HuH-7 (cell line): Measurements from ENCODE around the gene TET1.
"Not testable (repeated sequence)": the region's sequence is repeated elsewhere in the genome, so short reads cannot be mapped to it uniquely, and the experiment has no call there.

Experiments
- DNase-seq: peaks from one replicate; pipeline ENCODE4 v3.0.0; 2011; ENCODE audit warnings: low spot score

Gene TET1

DNA sequence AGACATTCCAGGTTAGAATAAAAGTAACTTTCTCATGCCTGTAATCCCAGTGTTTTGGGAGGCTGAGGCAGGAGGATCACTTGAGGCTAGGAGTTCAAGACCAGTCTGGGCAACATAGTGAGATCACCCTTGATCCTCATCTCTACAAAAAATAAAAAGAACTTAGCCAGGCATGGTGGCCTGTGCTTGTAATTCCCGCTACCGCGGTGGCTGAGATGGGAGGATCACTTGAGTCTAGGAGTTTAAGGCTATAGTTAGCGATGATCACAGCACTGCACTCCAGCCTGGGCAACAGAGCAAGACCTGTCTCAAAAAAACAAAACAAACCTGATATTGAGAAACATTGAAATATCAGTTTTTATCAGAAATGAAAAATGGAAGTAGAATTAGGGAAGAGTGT lies 4.6 kb downstream of the TET1 start:
- no peak for DNase-seq

DNA sequence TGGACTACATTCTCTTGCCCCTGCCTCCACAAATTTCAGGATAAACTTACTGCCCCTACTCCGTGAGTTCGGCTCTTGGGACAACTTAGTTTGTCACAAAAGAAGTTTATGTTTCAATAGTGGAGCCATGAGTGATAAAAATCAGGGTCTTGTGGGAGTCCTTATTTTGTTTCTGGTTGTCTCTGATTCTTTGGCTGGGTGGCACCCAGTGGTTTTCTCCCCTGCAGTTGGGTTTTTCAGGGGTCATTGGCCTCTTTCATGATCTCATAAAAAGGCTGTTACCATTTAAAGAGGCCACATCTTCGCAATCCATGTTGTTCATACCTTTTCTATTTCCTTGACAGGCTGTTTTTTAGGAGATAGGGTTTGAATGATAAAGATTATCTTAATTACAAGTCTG lies 5.5 kb downstream of the TET1 start:
- no peak for DNase-seq

DNA sequence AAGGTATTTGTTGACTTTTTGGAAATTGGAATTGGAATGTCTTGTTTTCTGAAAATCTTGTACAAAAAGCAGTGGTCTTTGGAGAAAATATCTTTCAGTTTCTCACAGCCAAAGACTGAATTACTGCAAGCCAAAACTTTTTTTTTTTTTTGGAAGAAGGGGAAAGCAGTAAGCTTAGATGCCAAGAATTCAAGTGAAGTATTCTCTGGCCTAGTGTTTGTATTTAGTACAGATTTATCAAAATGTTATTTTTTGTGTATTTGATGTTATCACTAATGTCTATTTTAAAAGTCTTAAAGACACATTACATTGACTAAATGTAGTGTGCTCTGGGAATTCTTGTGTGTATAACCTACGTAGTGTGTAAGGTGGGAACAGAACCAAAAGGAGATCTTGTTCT lies 6.2 kb downstream of the TET1 start:
- no peak for DNase-seq

DNA sequence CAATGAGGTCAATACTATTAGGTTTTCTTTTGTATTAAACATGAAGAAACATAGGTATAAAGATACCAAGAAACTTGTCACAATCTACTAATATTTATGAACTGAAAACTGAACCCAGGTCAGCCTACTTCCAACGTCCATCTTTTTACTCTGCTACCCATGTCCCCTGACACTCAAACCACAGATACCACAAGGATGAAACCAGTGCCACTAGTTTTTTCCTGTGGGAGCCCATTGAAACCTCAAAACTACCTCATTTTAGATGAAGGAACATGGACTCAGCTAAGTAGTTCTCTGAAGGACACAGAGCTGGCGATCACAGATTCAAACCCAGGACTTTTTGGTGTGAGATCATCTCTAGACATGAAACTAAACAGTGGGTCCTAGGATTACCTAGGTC lies 6.8 kb downstream of the TET1 start:
- DNase-seq: no peak

DNA sequence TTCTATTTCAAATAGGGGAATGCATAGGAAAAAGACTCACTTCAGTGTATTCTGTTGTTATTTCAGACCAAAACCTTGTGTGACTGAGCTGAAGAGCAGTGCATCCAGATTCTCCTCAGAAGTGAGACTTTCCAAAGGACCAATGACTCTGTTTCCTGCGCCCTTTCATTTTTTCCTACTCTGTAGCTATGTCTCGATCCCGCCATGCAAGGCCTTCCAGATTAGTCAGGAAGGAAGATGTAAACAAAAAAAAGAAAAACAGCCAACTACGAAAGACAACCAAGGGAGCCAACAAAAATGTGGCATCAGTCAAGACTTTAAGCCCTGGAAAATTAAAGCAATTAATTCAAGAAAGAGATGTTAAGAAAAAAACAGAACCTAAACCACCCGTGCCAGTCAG lies 12.0 kb downstream of the TET1 start:
- no peak for DNase-seq

DNA sequence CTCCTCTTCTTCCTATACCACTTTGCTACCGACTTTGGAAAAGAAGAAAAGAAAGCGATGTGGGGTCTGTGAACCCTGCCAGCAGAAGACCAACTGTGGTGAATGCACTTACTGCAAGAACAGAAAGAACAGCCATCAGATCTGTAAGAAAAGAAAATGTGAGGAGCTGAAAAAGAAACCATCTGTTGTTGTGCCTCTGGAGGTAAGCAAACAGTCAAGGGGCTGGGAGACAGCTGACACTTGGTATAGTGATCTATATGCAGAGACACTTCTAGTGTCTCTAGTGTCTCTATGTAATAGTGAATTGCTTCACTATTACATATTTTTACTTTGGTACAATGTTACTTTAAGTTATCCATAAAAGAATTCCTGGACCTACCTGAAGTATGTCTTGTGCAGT lies 13.9 kb downstream of the TET1 start:
- no peak for DNase-seq

DNA sequence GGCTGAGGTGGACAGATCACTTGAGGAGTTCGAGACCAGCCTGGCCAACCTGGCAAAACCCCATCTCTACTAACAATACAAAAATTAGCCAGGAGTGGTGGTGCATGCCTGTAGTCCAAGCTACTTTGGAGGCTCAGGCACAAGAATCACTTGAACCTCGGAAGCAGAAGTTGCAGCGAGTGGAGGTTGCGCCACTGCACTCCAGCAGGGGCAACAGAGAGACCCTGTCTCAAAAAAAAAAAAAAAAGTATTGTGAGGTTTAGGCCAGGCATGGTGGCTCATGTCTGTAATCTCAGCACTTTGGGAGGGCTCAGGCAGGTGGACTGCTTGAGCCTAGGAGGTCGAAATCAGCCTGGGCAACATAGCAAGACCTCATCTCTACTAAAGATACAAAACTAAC lies 16.0 kb downstream of the TET1 start:
- no peak for DNase-seq

GRCh38 chr10:68578974-68579373 lies 18.8 kb downstream of the TET1 start:
- no peak for DNase-seq

- not testable (repeated sequence) for DNase-seq
These were observed 24.1 kb downstream of the TET1 start for GRCh38 chr10:68584187-68584586.

DNA sequence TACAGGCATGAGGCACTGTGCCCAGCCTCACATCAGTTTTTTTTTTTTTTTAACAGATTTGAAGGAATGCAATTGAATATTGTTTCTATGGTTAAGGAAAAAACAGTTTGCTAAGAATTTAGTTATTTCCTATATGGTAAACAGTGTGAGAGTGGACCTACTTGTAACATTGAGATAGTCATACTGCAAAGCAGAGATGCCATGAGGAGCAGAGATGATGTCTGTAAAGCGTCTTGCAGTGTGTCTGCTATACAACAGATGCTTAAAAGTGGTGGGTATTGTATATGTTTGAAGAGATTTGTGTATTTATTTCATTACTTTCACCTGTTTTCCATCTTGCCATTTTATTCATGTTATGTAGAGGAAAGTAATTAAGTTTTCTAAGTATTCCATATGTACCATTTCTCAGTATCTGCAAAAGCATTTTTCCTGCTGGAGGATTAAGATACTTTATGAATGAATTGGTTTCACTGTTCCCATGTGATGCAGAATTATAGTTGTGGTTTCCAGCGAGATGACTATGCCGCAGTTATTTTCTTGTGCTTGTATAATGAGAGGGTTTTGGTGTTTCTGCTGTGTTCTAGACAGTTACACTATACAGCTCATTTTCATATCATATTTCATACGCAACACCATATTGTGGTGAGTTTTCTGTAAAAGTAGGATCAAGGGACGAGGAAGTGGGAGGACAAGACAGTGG lies 26.6 kb downstream of the TET1 start:
- no peak for DNase-seq

DNA sequence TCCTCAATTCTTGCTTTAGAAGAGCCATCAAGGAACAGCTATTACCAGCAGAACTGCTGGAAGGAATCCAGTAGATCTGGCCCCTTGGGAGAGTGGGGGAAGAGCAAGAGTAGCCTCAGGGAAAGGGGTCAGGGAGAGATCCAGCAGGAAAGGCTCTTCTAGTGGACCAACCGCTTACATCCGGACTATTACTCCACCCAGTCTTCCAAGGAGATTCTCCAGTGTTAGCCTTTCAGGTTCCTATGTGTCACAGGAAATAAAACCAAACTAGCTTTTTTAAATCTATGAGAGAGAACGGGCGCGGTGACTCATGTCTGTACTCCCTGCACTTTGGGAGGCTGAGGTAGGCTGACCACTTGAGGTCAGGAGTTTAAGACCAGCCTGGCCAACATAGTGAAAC lies 34.3 kb downstream of the TET1 start:
- DNase-seq: no peak

DNA sequence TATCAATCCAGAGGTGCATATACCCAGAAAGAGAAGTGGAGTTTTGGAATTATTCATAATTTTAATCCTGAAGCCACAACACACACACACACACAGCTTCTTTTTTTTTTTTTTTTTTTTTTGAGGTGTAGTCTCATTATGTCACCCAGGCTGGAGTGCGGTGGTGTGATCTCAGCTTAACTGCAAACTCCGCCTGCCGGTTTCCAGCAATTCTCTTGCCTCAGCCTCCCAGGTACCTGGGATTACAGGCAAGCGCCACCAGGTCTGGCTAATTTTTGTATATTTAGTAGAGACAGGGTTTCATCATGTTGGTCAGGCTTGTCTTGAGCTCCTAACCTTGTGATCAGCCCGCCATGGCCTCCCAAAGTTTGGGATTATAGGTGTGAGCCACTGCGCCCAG lies 35.4 kb downstream of the TET1 start:
- no peak for DNase-seq

DNA sequence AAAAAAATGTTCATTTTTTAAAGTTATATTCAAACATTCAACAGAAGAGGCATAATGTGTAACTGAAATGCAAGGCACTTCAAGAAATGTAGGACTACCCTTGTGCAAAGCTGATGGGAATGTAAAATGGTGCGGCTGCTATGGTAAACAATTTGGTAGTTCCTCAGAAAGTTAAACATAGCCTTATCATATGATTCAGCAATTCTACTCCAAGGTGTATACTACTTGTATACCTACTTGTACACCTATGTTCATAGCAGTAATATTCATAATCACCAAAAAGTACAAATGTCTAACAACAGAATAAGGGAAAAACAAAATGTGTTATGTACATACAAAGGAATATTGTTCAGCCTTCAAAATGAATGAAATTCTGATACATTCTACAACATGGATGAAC lies 37.3 kb downstream of the TET1 start:
- DNase-seq: no peak

GRCh38 chr10:68598978-68599770 lies 39.0 kb downstream of the TET1 start:
- no peak for DNase-seq

DNA sequence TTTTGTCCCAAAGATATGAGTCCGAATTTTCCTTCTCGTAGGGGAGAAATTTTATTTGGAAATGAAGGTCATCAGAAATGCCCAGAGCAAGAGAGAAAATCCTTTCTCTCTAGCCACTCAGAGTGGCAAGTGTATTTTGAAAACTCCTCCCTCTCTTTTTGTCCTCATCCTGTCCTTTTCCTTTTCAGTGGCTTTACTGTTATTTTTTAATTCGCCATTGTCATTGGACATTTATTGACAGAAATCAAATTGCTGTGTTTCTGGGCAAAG lies 39.6 kb downstream of the TET1 start:
- no peak for DNase-seq

GRCh38 chr10:68600041-68600778 lies 40.1 kb downstream of the TET1 start:
- DNase-seq: peak; percentile 69

DNA sequence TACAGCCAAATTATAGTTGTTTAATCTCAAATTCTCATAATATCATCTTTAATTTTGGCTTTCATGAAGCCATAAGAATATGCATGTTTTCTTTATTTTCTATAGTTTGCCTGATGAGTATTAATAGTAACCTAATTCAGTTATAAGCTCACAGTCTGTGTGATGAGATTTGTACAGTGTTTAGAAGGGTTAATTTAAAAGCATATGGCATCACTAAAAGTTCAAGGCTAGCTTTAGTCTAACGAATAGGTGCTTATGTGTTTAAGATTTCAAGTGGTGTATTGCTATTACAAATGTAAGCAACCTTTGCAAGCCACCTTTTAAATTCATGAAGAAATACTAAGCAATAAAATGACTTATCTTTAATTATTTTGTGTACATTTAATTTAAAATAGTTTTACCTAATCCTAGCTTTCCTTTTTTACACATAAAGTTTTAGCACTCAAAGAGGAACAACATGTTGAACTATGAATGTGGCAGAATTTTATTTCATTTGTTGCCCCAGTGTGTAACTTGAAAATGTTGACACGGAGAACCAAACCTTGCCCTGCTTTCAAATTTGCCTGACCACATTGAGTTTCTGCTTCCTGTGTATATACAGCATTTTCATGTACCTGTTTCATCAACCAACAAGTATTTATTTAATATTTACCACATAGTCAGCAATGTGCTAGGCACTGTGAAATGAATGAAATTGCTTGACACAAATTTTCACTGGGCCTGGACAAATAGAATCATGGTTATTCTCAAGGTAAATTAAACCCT lies 41.5 kb downstream of the TET1 start:
- no peak for DNase-seq

DNA sequence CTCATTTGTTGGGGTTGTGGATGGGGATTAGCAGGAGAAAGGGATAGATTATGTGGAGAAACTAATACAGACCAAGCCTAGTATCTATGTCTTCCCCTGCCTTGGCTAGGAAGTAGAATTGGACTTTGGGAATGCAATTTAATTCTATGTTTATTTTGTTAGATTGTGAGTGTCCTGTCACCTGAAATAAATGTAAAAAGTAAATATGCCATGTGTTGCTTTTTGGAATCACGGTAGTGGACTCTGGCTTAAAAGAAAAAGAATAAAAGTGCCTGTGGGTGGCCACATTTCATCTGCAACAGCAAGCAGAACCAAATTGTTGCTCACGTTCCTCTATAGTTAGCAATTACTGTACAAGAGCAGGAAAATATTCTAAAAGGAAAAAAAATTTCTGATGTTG lies 42.3 kb downstream of the TET1 start:
- DNase-seq: no peak

DNA sequence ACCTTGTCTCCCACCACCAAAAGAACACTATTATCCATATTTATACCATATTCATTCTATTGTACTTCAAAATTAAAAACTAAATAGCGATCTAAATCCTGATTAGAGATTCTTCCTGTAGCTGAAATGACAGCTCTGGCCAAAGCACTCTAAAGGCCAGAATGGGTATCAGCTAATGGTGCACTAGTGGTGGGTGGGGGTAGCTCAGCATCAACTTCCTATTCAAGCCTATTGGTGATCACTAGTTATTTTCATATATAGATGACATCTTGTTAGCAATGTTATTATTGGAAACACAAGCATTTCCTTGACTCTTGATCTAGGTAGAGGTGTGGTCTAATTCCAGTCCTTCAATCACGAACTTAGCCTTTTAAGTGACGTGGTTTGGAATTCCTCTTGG lies 43.6 kb downstream of the TET1 start:
- no peak for DNase-seq

GRCh38 chr10:68604441-68604840 lies 44.3 kb downstream of the TET1 start:
- no peak for DNase-seq

DNA sequence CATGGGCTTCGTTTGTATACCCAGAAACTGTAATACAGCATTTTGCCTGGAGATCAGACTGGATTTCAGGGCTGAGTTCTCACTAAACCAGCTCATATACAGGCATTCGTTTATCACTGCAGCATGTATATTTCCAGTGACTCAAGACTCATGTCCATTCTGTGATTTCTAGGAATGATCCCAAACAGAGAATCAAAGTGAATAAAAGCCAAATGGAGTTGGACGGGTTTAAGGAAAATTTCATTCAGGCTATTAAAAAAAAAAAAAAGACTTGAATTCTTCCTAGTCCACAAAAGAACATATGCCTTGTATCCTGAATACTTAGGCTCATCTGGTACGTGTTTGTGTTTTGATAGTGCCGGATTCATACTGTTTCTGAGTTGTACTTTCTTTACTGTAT lies 46.8 kb downstream of the TET1 start:
- DNase-seq: no peak

DNA sequence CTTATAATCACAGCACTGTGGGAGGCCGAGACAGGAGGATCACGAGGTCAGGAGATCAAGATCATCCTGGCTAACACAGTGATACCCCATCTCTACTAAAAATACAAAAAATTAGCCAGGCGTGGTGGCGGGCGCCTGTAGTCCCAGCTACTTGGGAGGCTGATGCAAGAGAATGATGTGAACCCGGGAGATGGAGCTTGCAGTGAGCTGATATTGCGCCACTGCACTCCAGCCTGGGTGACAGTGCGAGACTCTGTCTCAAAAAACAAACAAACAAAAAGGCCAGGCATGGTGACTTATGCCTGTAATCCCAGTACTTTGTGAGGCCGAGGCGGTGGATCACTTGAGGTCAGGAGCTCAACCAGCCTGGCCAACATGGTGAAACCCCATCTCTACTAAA lies 49.9 kb downstream of the TET1 start:
- not testable (repeated sequence) for DNase-seq

- no peak for DNase-seq
These were observed 51.1 kb downstream of the TET1 start for GRCh38 chr10:68611227-68611626.
